Measurements from ENCODE around the gene ZFAND2B. TPM values are rescaled to one million over a fixed set of nuclear protein-coding genes. Genes with fewer than 3 reads are reported as not detected.

ZFAND2B gene
- total RNA-seq, 1 donor, result 25.0 TPM

GRCh38 chr2:219204425-219205164 lies 2.0 kb upstream of the ZFAND2B start:
- peaks cover 3% of the 10 kb centered on the region for H3K79me2 ChIP-seq (ENCODE audit: insufficient read depth, low read length)
- DNase-seq (ENCODE audit: insufficient read length, low spot score, missing footprints), result no peak
- no peak overlapping the region for H3K4me2 ChIP-seq (ENCODE audit: insufficient read depth, low read length)
- no peaks in the 10 kb centered on the region for H3K27me3 ChIP-seq (ENCODE audit: insufficient read depth, low read length)
- TF ChIP-seq CTCF (IDR thresholded peaks at IDR 0.05; ENCODE audit: extremely low read depth, low read depth, low read length), result no peak
- H3K4me1 ChIP-seq (ENCODE audit: insufficient read depth, low read length), result peaks cover 18% of the 10 kb centered on the region
- no peaks in the 10 kb centered on the region for H3K9me3 ChIP-seq (ENCODE audit: low read depth, low read length)
- H3K27ac ChIP-seq (ENCODE audit: low read depth, low read length), result no peak overlapping the region
- no peak overlapping the region for H3K4me3 ChIP-seq (ENCODE audit: insufficient read depth, low read length)
- H2AFZ ChIP-seq (ENCODE audit: low read length), result no peak overlapping the region
- H4K20me1 ChIP-seq (ENCODE audit: insufficient read depth, low read length), result no peaks in the 10 kb centered on the region
- peaks cover 15% of the 10 kb centered on the region for H3K36me3 ChIP-seq (ENCODE audit: insufficient read depth, low read length)

- Histone ChIP-seq H3K36me3 (ENCODE audit: insufficient read depth, low read length) (peaks cover 20% of the 10 kb centered on the region), H3K9me3 (ENCODE audit: low read depth, low read length) (no peaks in the 10 kb centered on the region), H3K4me2 (ENCODE audit: insufficient read depth, low read length) (no peak overlapping the region), H4K20me1 (ENCODE audit: insufficient read depth, low read length) (no peaks in the 10 kb centered on the region), H3K27ac (ENCODE audit: low read depth, low read length) (no peak overlapping the region), H2AFZ (ENCODE audit: low read length) (no peak overlapping the region), H3K79me2 (ENCODE audit: insufficient read depth, low read length) (peaks cover 3% of the 10 kb centered on the region), H3K27me3 (ENCODE audit: insufficient read depth, low read length) (no peaks in the 10 kb centered on the region), H3K4me3 (ENCODE audit: insufficient read depth, low read length) (no peak overlapping the region), H3K4me1 (ENCODE audit: insufficient read depth, low read length) (peaks cover 18% of the 10 kb centered on the region)
- TF ChIP-seq CTCF (IDR thresholded peaks at IDR 0.05; ENCODE audit: extremely low read depth, low read depth, low read length), result no peak
- no peak for DNase-seq (ENCODE audit: insufficient read length, low spot score, missing footprints)
Observed at GRCh38 chr2:219205165-219205538, 1.4 kb upstream of the ZFAND2B start.

- Histone ChIP-seq H3K4me3 (ENCODE audit: insufficient read depth, low read length) (peak overlapping the region; percentile 80), H3K36me3 (ENCODE audit: insufficient read depth, low read length) (peaks cover 28% of the 10 kb centered on the region), H3K79me2 (ENCODE audit: insufficient read depth, low read length) (peaks cover 3% of the 10 kb centered on the region), H3K4me1 (ENCODE audit: insufficient read depth, low read length) (peaks cover 18% of the 10 kb centered on the region), H3K9me3 (ENCODE audit: low read depth, low read length) (no peaks in the 10 kb centered on the region), H2AFZ (ENCODE audit: low read length) (peak overlapping the region; percentile 95), H3K27ac (ENCODE audit: low read depth, low read length) (peak overlapping the region; percentile 54), H3K4me2 (ENCODE audit: insufficient read depth, low read length) (peak overlapping the region; percentile 100), H4K20me1 (ENCODE audit: insufficient read depth, low read length) (no peaks in the 10 kb centered on the region), H3K27me3 (ENCODE audit: insufficient read depth, low read length) (no peaks in the 10 kb centered on the region)
- TF ChIP-seq CTCF (IDR thresholded peaks at IDR 0.05; ENCODE audit: extremely low read depth, low read depth, low read length), result no peak
- no peak for DNase-seq (ENCODE audit: insufficient read length, low spot score, missing footprints)
Observed at GRCh38 chr2:219205981-219206327, 628 bp upstream of the ZFAND2B start.

GRCh38 chr2:219207134-219207883 lies 727 bp downstream of the ZFAND2B start:
- Histone ChIP-seq H3K79me2 (ENCODE audit: insufficient read depth, low read length) (peaks cover 3% of the 10 kb centered on the region), H3K9me3 (ENCODE audit: low read depth, low read length) (no peaks in the 10 kb centered on the region), H4K20me1 (ENCODE audit: insufficient read depth, low read length) (no peaks in the 10 kb centered on the region), H2AFZ (ENCODE audit: low read length) (peak overlapping the region; percentile 7), H3K4me2 (ENCODE audit: insufficient read depth, low read length) (peak overlapping the region; percentile 100), H3K36me3 (ENCODE audit: insufficient read depth, low read length) (peaks cover 35% of the 10 kb centered on the region), H3K27me3 (ENCODE audit: insufficient read depth, low read length) (no peaks in the 10 kb centered on the region), H3K4me3 (ENCODE audit: insufficient read depth, low read length) (peak overlapping the region; percentile 80), H3K27ac (ENCODE audit: low read depth, low read length) (peak overlapping the region; percentile 37), H3K4me1 (ENCODE audit: insufficient read depth, low read length) (peaks cover 18% of the 10 kb centered on the region)
- TF ChIP-seq CTCF (IDR thresholded peaks at IDR 0.05; ENCODE audit: extremely low read depth, low read depth, low read length), result no peak
- peak; percentile 58 for DNase-seq (ENCODE audit: insufficient read length, low spot score, missing footprints)
